Measurements from ENCODE around the gene DNAJB1.
"Not testable (repeated sequence)": the region's sequence is repeated elsewhere in the genome, so short reads cannot be mapped to it uniquely, and the experiment has no call there.

DNAJB1 gene

DNA sequence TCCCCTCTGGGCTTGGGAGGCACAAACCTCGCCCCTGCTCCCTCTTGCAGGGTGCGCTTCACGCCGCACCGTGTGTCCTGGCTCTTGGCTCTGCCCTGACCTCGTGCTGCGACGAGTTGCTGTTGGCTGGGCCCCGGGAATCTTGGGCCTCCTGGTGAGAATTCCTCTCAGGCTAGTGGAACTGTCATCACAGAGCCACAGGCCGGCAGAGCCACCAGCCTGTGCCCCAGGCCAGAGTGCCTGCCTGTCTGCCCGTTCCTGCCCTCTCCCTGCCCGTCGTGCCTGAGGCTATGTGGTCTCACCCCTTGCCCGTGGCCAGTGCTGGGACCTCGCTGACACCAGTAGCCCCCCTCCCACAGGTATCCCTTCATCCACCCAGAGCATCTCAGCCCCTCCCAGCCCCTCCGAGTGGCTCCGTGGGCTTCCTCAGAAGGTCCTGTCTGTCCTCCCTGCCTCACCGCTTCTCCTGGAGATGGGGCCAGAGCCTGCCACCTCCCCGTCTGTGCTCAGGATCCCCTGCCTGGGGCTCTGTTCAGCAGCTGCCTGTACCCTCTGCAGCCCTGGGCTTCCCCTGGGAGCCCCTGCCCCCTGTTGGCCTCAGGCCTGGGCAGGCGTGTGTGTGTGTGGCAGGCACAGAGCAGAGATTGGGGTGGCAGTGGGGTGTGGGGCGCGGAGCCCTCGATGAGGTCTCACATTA lies 40.3 kb upstream of the DNAJB1 start:
- no peak for ATAC-seq
- Mint-ChIP-seq H3K4me3 (no peak overlapping the region), H3K27me3 (no peaks in the 10 kb centered on the region), H3K27ac (no peak overlapping the region), H3K4me1 (peaks cover 37% of the 10 kb centered on the region), H3K36me3 (ENCODE audit: low read depth) (no peaks in the 10 kb centered on the region), H3K9me3 (no peaks in the 10 kb centered on the region)
- no peak for DNase-seq

- ATAC-seq = peak; percentile 65
- Mint-ChIP-seq H3K4me3 (no peak overlapping the region), H3K9me3 (no peaks in the 10 kb centered on the region), H3K27ac (no peak overlapping the region), H3K36me3 (ENCODE audit: low read depth) (no peaks in the 10 kb centered on the region), H3K27me3 (no peaks in the 10 kb centered on the region), H3K4me1 (peaks cover 47% of the 10 kb centered on the region)
- peak; percentile 84 for DNase-seq
Observed at GRCh38 chr19:14556662-14557188, 38.5 kb upstream of the DNAJB1 start.

GRCh38 chr19:14555918-14556661 lies 37.9 kb upstream of the DNAJB1 start:
- Mint-ChIP-seq H3K4me1 (peaks cover 49% of the 10 kb centered on the region), H3K4me3 (no peak overlapping the region), H3K27me3 (no peaks in the 10 kb centered on the region), H3K27ac (no peak overlapping the region), H3K36me3 (ENCODE audit: low read depth) (no peaks in the 10 kb centered on the region), H3K9me3 (no peaks in the 10 kb centered on the region)
- ATAC-seq (no peak), DNase-seq (no peak)

GRCh38 chr19:14554382-14554812 lies 36.2 kb upstream of the DNAJB1 start:
- peak overlapping the region; percentile 12 for H3K27ac Mint-ChIP-seq
- no peak overlapping the region for H3K4me3 Mint-ChIP-seq
- no peak for DNase-seq
- peaks cover 55% of the 10 kb centered on the region for H3K4me1 Mint-ChIP-seq
- H3K9me3 Mint-ChIP-seq = no peaks in the 10 kb centered on the region
- peaks cover 1% of the 10 kb centered on the region for H3K36me3 Mint-ChIP-seq (ENCODE audit: low read depth)
- no peak for ATAC-seq
- no peaks in the 10 kb centered on the region for H3K27me3 Mint-ChIP-seq

DNA sequence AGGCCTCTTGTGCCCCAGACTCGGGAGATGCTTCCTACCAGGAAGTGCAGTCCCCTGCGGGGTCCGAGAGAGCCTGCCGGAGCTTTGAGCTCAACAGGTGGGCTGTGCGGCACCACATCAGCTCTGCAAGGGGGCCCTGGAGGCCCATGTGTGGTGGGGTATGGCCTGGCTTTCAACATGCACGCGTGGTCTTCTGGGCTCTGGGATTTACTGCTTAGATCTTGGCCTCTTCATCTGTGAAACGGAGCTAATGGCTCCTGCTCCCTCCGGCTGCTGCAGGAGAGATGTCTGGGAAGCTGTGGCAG lies 35.7 kb upstream of the DNAJB1 start:
- DNase-seq = no peak
- no peaks in the 10 kb centered on the region for H3K27me3 Mint-ChIP-seq
- H3K4me3 Mint-ChIP-seq = no peak overlapping the region
- no peaks in the 10 kb centered on the region for H3K9me3 Mint-ChIP-seq
- H3K36me3 Mint-ChIP-seq (ENCODE audit: low read depth) = peaks cover 1% of the 10 kb centered on the region
- peak overlapping the region; percentile 52 for H3K27ac Mint-ChIP-seq
- H3K4me1 Mint-ChIP-seq = peaks cover 55% of the 10 kb centered on the region
- no peak for ATAC-seq

DNA sequence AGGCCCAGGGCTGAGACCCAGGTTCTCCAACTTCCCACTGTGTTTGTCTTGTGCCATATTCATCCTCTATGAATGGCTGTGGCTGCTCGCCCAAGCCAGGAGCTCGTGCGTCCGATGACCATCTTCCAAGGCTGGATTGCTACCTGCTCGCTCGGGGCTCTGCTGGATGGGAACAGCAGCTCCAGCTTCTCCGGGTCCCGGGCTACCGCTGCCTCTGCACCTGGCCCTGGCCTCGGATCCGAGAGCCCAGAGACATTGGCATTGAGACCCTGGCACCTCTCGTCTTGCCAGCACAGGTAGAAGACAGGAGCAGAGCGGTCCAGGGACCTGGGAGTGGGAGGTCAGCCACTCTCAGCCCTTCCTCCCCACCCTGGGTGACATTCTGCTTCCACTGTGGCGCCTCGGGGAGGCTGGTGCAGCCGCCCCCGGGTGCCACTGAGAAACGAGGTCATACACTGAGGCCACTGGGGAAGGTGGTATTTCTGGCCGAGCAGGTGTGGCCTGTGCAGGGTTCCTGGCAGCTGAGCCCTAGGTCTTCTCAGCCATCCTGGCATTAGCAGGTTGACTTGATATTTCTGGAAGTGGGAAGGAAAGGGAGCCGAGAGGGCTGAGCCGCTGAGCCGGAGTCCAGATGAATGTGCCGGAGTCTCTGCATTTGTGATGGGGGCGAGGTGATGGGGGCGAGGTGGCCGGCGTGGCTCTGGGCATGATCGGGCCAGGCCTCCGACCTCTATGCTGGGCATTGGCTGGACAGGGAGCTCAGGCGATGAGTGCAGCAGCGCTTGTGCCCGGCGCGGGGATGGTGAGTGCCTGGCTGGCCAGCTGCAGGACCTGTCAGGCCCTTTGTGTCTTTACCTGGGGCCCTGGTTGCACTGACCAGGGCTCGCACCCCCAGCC lies 35.1 kb upstream of the DNAJB1 start:
- Mint-ChIP-seq H3K27me3 (no peaks in the 10 kb centered on the region), H3K4me1 (peaks cover 55% of the 10 kb centered on the region), H3K27ac (no peak overlapping the region), H3K36me3 (ENCODE audit: low read depth) (peaks cover 4% of the 10 kb centered on the region), H3K4me3 (no peak overlapping the region), H3K9me3 (no peaks in the 10 kb centered on the region)
- DNase-seq (no peak), ATAC-seq (no peak)

DNA sequence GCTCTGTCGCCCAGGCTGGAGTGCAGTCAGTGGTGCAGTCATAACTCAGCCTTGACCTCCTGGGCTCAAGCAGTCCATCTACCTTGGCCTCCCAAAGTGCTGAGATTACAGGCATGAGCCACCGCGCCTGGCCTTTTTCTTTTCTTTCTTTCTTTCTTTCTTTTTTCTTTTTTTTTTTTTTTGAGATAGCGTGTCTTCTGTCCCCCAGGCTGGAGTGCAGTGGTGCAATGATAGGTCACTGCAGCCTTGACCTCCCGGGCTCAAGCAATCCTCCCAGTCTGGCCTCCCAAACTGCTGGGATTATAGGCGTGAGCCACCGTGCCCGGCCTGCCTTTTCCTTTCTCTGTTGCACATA lies 33.8 kb upstream of the DNAJB1 start:
- peaks cover 53% of the 10 kb centered on the region for H3K4me1 Mint-ChIP-seq
- H3K4me3 Mint-ChIP-seq = not testable (repeated sequence)

GRCh38 chr19:14551134-14552005 lies 33.2 kb upstream of the DNAJB1 start:
- DNase-seq (peak; percentile 66), ATAC-seq (peak; percentile 97)
- not testable (repeated sequence) for H3K9me3 Mint-ChIP-seq; H3K36me3 Mint-ChIP-seq (ENCODE audit: low read depth); H3K27me3 Mint-ChIP-seq; H3K4me3 Mint-ChIP-seq
- Mint-ChIP-seq H3K4me1 (peaks cover 48% of the 10 kb centered on the region), H3K27ac (peak overlapping the region; percentile 54)

More for the DNA sequence above, 33.8 kb upstream of the DNAJB1 start:
- not testable (repeated sequence) for H3K9me3 Mint-ChIP-seq; ATAC-seq; H3K27me3 Mint-ChIP-seq; H3K36me3 Mint-ChIP-seq (ENCODE audit: low read depth); DNase-seq
- peak overlapping the region; percentile 54 for H3K27ac Mint-ChIP-seq

DNA sequence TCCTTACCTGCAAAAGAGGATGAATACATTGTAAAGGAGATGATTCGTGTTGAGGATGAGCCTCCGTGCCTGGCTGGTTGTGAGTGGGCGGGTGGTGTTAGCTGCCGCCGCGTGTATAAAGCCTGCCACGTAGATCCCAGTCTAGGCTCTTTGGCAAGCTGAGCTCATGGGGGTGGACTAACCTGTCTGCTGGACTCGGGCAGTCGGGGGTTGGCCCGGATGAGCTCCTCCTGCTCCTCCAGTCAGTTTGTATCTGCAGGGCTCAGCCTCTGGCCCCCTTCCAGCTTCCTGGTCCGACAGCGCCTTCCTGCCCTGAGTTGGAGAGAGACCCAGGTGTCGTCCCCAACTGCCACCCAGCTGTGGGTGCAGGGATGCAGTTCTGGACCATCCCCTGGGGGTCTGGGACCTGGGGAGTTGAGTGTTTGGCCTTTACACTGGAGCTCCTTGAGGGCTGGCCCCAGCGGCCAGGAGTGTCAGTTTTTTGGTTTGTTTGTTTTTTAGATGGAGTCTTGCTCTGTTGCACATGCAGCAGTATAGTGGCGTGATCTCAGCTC lies 32.1 kb upstream of the DNAJB1 start:
- Mint-ChIP-seq H3K27me3 (no peaks in the 10 kb centered on the region), H3K9me3 (no peaks in the 10 kb centered on the region), H3K36me3 (ENCODE audit: low read depth) (peaks cover 4% of the 10 kb centered on the region), H3K4me3 (no peak overlapping the region), H3K4me1 (peaks cover 42% of the 10 kb centered on the region), H3K27ac (peak overlapping the region; percentile 56)
- ATAC-seq (no peak), DNase-seq (no peak)

GRCh38 chr19:14545716-14546082 lies 27.5 kb upstream of the DNAJB1 start:
- no peak overlapping the region for H3K4me3 Mint-ChIP-seq
- peaks cover 7% of the 10 kb centered on the region for H3K36me3 Mint-ChIP-seq (ENCODE audit: low read depth)
- no peaks in the 10 kb centered on the region for H3K27me3 Mint-ChIP-seq
- ATAC-seq = no peak
- DNase-seq = no peak
- H3K27ac Mint-ChIP-seq = no peak overlapping the region
- H3K9me3 Mint-ChIP-seq = no peaks in the 10 kb centered on the region
- H3K4me1 Mint-ChIP-seq = peaks cover 20% of the 10 kb centered on the region

- Mint-ChIP-seq H3K27me3 (no peaks in the 10 kb centered on the region), H3K4me3 (no peak overlapping the region), H3K4me1 (peaks cover 15% of the 10 kb centered on the region), H3K27ac (no peak overlapping the region), H3K9me3 (no peaks in the 10 kb centered on the region), H3K36me3 (ENCODE audit: low read depth) (peaks cover 7% of the 10 kb centered on the region)
- ATAC-seq (no peak), DNase-seq (no peak)
Observed at GRCh38 chr19:14544977-14545715, 26.9 kb upstream of the DNAJB1 start.

DNA sequence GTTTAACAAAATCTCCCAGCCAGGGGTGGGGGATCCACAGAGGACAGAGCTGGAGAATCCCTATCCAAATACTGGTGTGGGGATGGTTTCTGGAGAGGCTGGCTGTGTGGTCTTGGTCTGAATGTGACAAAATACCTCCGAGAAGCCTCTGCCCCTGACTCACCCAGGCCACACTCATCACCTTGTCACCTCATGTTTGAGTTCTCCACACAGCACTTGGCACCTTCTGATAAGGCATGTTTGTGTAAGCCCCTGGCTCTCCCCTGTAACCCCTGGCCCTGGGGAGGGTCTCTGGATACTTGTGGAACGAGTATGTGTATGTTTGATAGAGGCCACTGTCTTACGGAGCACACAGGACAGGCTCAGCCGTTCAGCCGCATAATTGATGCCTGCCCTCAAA lies 25.9 kb upstream of the DNAJB1 start:
- H3K4me1 Mint-ChIP-seq = peaks cover 16% of the 10 kb centered on the region
- peak; percentile 60 for ATAC-seq

DNA sequence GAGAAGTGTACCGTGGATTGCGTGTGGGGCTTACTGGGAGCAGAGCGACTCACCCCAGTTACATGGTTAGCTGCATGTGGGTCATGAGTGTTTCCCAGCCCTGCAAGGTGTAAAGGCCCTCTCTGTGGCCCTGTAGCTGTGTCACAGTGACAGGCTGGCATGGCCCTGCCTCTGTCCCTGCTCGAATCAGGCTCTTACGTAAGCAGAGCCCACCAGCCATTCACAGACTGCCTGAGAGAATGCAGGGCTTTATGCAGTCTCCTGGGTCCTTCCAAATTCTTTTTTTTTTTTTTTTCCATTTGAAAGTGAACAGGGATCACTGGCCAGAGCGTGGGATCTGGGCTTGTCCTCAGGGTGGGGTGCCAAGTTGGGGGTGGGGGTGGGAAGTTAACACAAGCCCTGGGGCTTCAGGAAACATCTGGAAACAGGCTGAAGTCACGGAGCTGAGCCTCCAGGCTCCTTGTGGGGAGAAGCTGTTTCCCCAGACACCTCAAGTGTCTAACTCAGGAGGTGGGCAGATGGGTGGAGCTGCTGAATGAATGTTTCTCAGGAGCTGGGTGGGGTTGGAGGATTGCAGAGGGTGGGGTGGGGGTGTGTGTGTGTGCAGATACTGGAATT lies 24.6 kb upstream of the DNAJB1 start:
- no peaks in the 10 kb centered on the region for H3K27me3 Mint-ChIP-seq

More for the DNA sequence above, 25.9 kb upstream of the DNAJB1 start:
- H3K9me3 Mint-ChIP-seq = no peaks in the 10 kb centered on the region
- H3K27me3 Mint-ChIP-seq = no peaks in the 10 kb centered on the region
- no peak for DNase-seq
- H3K4me3 Mint-ChIP-seq = no peak overlapping the region
- H3K36me3 Mint-ChIP-seq (ENCODE audit: low read depth) = peaks cover 5% of the 10 kb centered on the region
- no peak overlapping the region for H3K27ac Mint-ChIP-seq

More for the DNA sequence above, 24.6 kb upstream of the DNAJB1 start:
- ATAC-seq (no peak), DNase-seq (no peak)
- Mint-ChIP-seq H3K4me3 (no peak overlapping the region), H3K27ac (no peak overlapping the region), H3K9me3 (no peaks in the 10 kb centered on the region), H3K4me1 (peaks cover 19% of the 10 kb centered on the region), H3K36me3 (ENCODE audit: low read depth) (peaks cover 2% of the 10 kb centered on the region)
